ENCODE measurements around the gene TBX2. TPM values are rescaled to one million over a fixed set of nuclear protein-coding genes. Genes with fewer than 3 reads are reported as not detected.
A peak's percentile ranks its signal among the peaks of the same experiment; 100 is the strongest.

TBX2 gene
- total and polyA plus RNA-seq, 2 of the 13 experiments (the other 11 are each of a cell fraction or from before 2014, with no cell fraction given): 2.8 to 15.3 TPM

GRCh38 chr17:61406971-61407911 lies 7.6 kb downstream of the TBX2 start:
- no peaks in the 10 kb centered on the region for H3K9me3 ChIP-seq (ENCODE audit: low read length)
- BruUV-seq (replicated peaks): no TSS peak
- no peak overlapping the region for H3K27ac ChIP-seq (ENCODE audit: extremely low read length, insufficient read depth, low read length)
- FAIRE-seq (no peak), DNase-seq (ENCODE audit: low spot score) (no peak), ATAC-seq (peak; percentile 13; the same call in 2 of the 3 replicates)
- H3K4me2 ChIP-seq (ENCODE audit: low read depth, low read length): peak overlapping the region; percentile 16; the same call in 1 of the 2 replicates
- intact Hi-C loops (cut with micrococcal nuclease; ENCODE audit: unreplicated experiment) (loop anchor here (5.0 kb wide), 1 partner anchor 405 kb away; no protein-coding TSS in a partner anchor), in situ Hi-C loops (cut with HindIII; ENCODE audit: extremely low pct_ligation_motif_present, low pct_unique_long_range_greater_than_20kb) (no loop called here)
- no peaks in the 10 kb centered on the region for H4K20me1 ChIP-seq (ENCODE audit: insufficient read depth, low read length)
- no peaks in the 10 kb centered on the region for H3K79me2 ChIP-seq (ENCODE audit: insufficient read depth, low read length)
- no peak overlapping the region for H2AFZ ChIP-seq (ENCODE audit: low read length)
- H3K4me1 ChIP-seq (ENCODE audit: insufficient read depth, low read length): peaks cover 32% of the 10 kb centered on the region
- ChIA-PET CTCF (ENCODE audit: low intra/inter-chr PET ratio, low total read pairs) (no interaction called here), POLR2A (interaction anchor here (3.7 kb wide), 1 partner anchor 7 kb away, joined by 19 read pairs; the partner anchor contains the start of gene TBX2)
- no peaks in the 10 kb centered on the region for H3K27me3 ChIP-seq (ENCODE audit: control insufficient read depth in 1 of 2, insufficient read depth in 2 of 2, low read length in 2 of 2)
- WGBS (ENCODE audit: low lambda C conversion rate): 55% methylated on average over 5 of the region's 8 CpGs
- no peak overlapping the region for H3K9ac ChIP-seq (ENCODE audit: insufficient read depth, low read depth, low read length)
- H3K4me3 ChIP-seq (replicated peaks in 1 of 3; ENCODE audit: insufficient read depth in 1 of 3, low read depth in 2 of 3, low read length in 3 of 3): no peak overlapping the region
- peaks cover 4 to 5% of the 10 kb centered on the region in 2 experiments; a peak in 2 of 5 replicates for H3K36me3 ChIP-seq (replicated peaks in 1 of 2; ENCODE audit: control insufficient read depth in 1 of 2, insufficient read depth in 2 of 2, low read length in 2 of 2)
- TF ChIP-seq ZNF235 (CRISPR knock-in tag; IDR thresholded peaks at IDR 0.05; ENCODE audit: borderline replicate concordance): no peak
- no peak for TF ChIP-seq HMGXB4 (CRISPR knock-in tag; IDR thresholded peaks at IDR 0.05; ENCODE audit: borderline replicate concordance in 1 of 2, low read depth in 1 of 2)
- TF ChIP-seq ZBTB38 (CRISPR knock-in tag; IDR thresholded peaks at IDR 0.05): no peak
- no peak for TF ChIP-seq ETV6 (CRISPR knock-in tag; conservative IDR thresholded peaks at IDR 0.05)
- no peak for TF ChIP-seq HOMEZ (CRISPR knock-in tag; IDR thresholded peaks at IDR 0.05; ENCODE audit: low read depth)
- TF ChIP-seq TBL1XR1 (IDR thresholded peaks at IDR 0.05; ENCODE audit: borderline replicate concordance, low read length, partially characterized antibody): no peak
- TF ChIP-seq ZBTB1 (CRISPR knock-in tag; IDR thresholded peaks at IDR 0.05; ENCODE audit: borderline replicate concordance): no peak
- no peak for TF ChIP-seq ASH2L (IDR thresholded peaks at IDR 0.05; ENCODE audit: insufficient read length, low read depth, low read length)
- TF ChIP-seq NFE2L1 (CRISPR knock-in tag; IDR thresholded peaks at IDR 0.05; ENCODE audit: borderline replicate concordance): no peak
- TF ChIP-seq NBN (conservative IDR thresholded peaks at IDR 0.05): no peak
- no peak for TF ChIP-seq POLR2G (IDR thresholded peaks at IDR 0.05; ENCODE audit: low read depth, low read length)
- no peak for TF ChIP-seq POLR2AphosphoS2 (IDR thresholded peaks at IDR 0.05; ENCODE audit: low read depth, low read length)
- TF ChIP-seq ZNF143 (CRISPR knock-in tag; IDR thresholded peaks at IDR 0.05): no peak
- TF ChIP-seq RNF219 (CRISPR knock-in tag; IDR thresholded peaks at IDR 0.05): no peak
- no peak for TF ChIP-seq KDM4B (CRISPR knock-in tag; IDR thresholded peaks at IDR 0.05)
- no peak for TF ChIP-seq NFE2L2 (IDR thresholded peaks at IDR 0.05; ENCODE audit: low read length)
